DMS79 (cell line): Measurements from ENCODE around the gene XXYLT1.
"Not testable (repeated sequence)": the region's sequence is repeated elsewhere in the genome, so short reads cannot be mapped to it uniquely, and the experiment has no call there.

Source experiments
- DNase-seq: peaks from one replicate; lab custom pipeline; 2025; lab: John Stamatoyannopoulos, UW

XXYLT1 gene

DNA sequence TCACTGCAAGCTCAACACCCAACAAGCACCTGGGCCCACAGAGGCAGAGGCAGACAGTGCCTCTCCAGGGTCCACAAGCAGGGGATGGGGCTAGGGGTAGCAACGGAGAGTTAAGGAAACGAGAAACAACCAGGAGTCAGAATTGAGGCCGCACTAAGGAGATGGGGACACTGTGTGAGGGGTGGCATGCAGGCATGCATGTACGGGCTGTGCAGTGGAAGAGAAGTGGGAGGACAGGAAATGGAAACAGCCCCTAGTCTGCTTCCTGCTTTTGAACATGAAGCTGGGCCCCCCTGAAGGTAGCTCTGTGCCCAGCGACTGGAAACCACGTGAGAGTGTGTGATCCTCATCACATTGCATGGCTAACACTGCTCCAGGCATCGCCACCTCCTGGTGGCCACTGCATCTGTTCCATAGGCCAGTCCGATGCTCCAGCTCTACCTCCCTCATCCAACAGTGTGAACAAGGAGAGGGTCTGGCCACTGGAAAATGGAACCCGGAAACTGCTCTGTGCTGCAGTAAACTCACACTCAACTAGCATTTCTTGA is 44.0 kb downstream of the XXYLT1 start:
- no peak for DNase-seq

GRCh38 chr3:195226445-195226844 is 44.5 kb downstream of the XXYLT1 start:
- no peak for DNase-seq

GRCh38 chr3:195224980-195225580 is 45.9 kb downstream of the XXYLT1 start:
- no peak for DNase-seq

DNA sequence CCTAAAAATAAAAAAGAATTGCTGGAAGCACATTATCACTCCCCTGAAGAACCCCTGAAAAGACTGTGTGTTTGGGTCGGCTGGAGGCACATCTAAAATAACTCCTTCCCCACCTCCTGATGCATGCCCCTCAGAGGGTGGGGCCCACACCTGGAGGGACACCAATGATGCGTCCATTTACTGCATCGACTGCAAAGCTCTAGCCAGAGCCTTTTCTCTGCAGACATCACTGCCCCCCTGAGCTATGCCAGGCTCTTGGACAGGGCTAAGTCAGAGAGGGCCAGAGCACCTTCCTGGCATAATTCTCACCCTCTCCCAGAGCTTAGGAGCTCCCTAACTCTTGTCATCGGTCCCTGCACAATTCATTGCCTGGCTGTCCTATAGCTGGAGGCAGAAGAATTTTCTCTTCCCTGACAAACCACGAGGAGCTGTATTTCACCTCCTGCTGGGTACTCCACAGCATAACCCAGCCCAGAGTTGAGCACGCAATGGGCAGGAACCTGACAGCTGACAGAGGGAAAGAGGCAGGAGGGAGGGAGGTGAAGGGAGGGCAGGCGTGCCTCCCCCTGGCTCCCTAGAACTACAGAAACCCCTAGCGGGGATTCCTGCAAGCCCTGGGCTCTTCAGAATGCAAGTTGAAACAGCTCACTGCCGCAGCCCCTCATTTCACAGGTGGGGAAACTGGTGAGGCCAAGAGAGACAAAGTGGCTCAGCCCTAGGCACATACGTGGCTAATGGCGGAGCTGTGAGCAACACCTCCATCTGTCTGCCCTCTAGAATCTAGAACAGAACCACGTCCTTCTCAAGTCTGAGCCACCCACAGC is 46.6 kb downstream of the XXYLT1 start:
- no peak for DNase-seq

DNA sequence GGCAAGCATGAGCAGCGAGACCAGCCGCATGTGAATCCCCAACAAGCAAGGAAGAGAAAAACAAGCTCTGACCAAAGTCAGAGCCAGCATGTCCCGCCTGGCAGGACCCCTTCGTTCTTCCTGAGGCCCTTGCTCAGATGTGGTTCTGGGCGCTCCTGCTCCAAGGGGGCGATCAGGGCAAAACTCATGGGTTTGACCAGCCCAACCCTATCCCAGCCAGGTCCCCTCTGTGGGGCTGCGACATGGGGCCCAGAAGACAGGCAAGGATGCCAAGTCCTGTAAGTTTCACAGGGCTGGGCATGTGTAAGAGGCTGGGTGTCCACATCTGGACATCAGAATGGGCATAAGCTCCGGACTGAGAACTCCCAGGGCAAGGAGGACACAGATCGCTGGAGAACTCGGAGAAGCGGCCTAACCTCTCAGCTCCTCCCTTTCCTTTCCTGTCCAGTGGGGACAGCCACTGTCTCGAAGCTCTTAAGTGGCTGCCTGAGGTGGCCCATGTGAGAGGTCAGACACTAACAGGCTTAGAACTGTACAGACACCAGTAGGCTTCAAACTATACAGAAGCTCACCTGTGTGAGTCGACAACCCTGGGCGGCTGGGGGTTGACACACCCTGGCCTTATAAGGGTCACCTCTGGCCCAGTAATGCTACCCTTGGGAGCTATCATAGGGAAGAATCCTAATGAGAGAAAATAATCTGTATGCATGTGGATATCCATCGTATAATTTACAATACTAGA is 48.9 kb downstream of the XXYLT1 start:
- no peak for DNase-seq

- no peak for DNase-seq
Measured at GRCh38 chr3:195221015-195221853, 49.7 kb downstream of the XXYLT1 start.

DNA sequence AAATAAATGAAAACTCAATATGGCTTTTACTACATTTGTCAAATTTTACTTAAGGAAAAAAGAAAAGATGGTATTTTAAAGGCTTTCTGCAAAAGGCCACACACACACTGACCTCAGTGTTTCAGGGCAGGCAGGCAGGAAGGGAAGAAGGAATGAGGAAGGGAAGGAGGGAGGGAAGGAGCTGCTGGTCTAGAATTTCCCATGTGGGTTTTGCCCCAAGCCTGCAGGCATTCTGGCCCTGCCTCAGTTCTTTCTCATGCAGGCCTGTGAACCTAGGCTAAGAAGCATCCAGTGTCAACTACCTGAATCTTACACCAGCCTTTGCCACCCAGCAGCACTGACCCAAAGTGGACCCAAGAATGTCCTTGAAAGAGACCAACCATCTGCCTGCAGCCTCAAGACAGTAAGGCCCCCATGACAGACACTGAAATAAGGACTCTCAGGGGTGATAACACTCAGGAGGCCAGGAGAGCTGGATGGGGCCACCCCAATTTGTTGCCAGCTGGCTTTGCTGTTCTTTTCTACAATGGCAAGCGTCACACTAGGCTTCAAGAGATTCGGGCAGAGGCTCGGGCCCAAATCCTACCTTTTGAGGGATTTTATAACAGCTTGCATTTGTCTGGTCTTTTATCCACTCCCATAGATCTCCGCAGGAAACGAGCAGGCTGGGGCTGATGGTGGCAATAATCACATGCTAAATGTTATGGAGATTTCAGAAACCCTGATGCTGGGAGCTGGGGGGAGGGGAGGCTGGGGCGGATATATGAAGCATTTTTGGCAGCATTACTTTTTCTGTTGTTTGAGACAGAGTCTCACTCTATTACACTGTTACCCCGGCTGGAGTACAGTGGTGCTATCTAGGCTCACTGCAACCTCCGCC is 51.4 kb downstream of the XXYLT1 start:
- DNase-seq, result no peak

GRCh38 chr3:195218331-195218730 is 52.6 kb downstream of the XXYLT1 start:
- not testable (repeated sequence) for DNase-seq

GRCh38 chr3:195215576-195215975 is 55.4 kb downstream of the XXYLT1 start:
- not testable (repeated sequence) for DNase-seq

DNA sequence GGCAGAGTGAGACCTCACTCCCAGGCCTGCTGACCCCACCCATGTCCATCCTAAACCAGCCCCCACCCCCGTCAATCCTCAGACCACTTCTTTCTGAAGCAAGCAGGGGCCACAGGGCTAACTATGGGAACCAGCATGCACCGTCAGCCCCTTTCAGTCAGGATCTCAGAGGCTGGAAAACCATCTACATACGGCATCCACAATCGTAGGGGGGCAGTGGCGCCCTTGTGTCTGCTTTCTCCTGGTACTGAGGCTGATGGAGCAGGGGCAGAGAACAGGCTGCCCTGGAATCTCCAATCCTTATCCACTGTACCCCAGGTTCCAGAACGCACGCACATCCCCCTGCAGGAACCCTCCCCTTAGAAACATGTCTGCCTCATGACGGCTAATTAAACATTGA is 56.6 kb downstream of the XXYLT1 start:
- no peak for DNase-seq

- DNase-seq, result no peak
Measured at GRCh38 chr3:195213639-195214315, 57.2 kb downstream of the XXYLT1 start.

DNA sequence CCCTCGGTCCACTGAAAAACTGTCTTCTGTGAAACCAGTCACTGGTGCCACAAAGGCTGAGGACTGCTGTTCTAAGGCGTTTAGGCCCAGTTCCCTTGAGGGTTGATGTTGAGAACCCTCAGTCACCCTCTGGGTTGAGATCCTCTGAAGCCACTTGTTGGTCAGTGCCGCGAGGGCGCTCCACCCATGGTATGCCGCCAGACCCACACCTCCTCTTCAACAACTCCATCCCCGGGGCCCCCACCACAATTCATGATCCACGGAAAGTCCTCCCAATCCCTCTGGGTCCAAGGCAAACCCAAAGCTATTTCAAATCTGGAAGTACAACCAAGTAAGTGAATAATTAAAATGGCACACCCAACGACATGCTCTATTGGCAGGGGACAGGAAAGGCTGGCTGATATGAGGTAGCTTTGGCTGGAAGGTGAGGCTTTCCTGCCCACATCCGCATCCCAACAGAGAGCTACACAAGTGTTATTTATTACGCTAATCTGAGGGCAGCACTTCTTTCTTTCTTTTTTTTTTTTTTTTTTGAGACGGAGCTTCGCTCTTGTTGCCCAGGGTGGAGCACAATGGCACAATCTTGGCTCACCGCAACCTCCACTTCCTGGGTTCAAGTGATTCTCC is 58.1 kb downstream of the XXYLT1 start:
- DNase-seq, result no peak

GRCh38 chr3:195212033-195212748 is 58.8 kb downstream of the XXYLT1 start:
- no peak for DNase-seq

DNA sequence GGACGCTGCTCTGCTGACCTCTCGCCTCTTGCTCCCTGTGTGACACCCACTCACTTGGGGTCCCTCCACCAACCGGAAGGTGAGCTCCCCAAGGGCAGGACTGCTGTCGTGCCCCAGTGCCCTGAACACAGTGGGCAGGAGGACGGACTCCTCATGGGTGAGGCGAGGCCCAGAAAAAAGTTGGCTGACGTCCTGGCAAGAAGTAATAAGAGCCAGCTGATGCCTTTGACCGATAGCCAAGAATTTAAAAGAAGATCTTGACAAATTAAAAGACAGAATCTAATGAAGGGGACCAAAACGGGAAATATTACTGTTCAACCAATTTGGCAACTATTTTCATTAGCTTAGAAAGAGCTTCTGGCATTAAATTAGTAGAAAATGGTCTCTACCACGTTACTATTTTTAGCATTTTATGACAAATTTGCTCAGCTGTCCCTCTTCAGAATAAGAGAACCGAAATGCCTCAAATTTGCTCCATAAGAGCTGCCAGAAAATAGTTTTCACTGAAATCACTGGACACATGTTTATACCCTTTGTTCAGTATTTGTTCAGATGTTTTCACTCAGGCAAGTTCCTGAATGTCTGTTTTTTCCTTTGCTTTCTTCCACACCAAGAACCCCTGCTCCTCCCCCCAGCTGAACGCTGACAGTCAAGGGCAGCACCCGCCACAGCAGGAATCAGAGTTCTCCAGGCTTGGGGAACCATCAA is 60.5 kb downstream of the XXYLT1 start:
- DNase-seq, result peak; percentile 25

DNA sequence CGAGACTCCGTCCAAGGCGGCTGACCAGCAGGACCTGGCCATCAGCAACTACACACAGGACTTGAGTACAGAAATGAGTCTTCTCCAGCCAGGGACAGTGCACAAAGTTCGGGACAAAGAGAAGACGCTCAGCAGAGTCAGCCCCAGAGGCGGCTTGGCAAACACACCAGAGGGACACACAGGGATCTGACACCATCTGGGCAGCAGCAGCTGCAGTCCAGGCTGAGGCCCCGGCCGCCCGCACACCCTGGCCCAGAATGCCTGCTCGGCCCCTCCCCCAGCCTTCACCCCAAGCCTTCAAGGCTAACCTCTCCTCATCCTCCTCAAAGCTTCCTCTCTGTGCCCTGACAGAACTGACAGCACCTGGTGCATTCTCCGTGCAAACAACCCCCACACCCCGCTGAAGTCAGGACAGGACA is 61.1 kb downstream of the XXYLT1 start:
- no peak for DNase-seq

DNA sequence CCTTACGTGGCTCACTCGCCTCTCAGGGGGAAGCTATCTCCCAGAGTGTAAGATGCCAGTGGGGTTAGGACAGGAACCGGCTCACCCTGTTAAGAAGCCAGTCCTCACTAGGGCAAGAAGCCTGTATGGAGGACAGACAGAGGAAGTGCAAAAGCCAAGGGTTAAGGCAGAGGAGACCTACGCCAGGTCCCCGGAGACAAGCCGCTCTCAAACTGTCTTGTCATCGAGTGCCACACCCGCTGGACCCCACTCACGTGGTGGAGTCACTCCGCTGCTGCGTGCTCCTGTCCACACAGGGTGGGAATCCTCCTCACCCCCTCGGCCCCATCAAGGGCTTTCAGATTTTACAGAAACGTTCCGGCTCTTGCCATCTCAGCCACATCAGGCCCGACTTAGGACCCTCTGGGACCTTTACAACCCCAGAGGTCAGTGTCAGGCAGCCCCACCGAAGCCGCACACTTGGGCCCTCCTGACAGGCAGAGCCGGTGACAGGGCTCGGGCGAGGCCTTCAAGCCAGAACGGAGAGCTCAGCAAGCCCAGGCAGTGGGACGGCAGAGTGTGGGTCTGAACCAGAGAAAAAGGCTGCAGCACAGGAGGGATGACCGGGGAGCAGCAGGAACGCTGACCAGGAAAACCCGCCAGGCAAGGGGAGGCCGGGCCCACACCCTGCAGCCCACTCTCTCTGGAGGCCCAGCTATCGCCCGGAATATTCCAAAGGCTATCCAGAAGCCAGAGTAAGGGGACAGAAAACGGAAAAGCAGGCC is 61.7 kb downstream of the XXYLT1 start:
- DNase-seq, result no peak

GRCh38 chr3:195208631-195209030 is 62.3 kb downstream of the XXYLT1 start:
- DNase-seq, result no peak

GRCh38 chr3:195208183-195208582 is 62.8 kb downstream of the XXYLT1 start:
- no peak for DNase-seq
